HCT116 (cell line): ENCODE data around the gene UBE2N. TPM values are rescaled to one million over a fixed set of nuclear protein-coding genes. Genes with fewer than 3 reads are reported as not detected.

Experiments
- ATAC-seq: fragments of 200-7000 bp; cut with Tn5 transposase; 2 replicates; pipeline ENCODE4 v1.9.1; 2020; ENCODE audit warnings: mild to moderate bottlenecking, moderate library complexity
- BruUV-seq: library from RNA; stranded (reverse); fragments of 400-500 nt; replicated peaks from 2 replicates; lab custom pipeline; 2021; lab: Mats Ljungman, UMichigan
- CTCF ChIA-PET: fragments of 300-600 bp; sonication (Branson Sonifier 250); formaldehyde crosslinking; loops from one replicate; lab custom pipeline; 2021; ENCODE audit warnings: antibody characterized with exemption; lab: Charles Lee
- POLR2A ChIA-PET: fragments of 300-600, 350-600 bp; sonication (Branson Sonifier 250); formaldehyde crosslinking; loops from one replicate; lab custom pipeline; 2021; ENCODE audit warnings: antibody characterized with exemption; lab: Charles Lee
- RAD21 ChIA-PET, 2 experiments: fragments of 300-600 bp; sonication (Branson Sonifier 250); formaldehyde crosslinking; loops; one replicate each; lab custom pipeline; 2023; ENCODE audit warnings: low total read pairs in 2 of 2; ENCODE audit not compliant: uncharacterized antibody in 2 of 2, unreplicated experiment in 2 of 2, low non-redundant PET in 1 of 2; lab: Charles Lee
- DNase-seq: peaks from one replicate; pipeline ENCODE4 v3.0.0-alpha.2; 2010; ENCODE audit warnings: low read depth, low spot score
- H2AFZ ChIP-seq: fragments of 200-600 bp; shearing (Covaris generic), sonication (generic); 2 replicates; pipeline ENCODE4 v1.6.1; 2017; ENCODE audit warnings: low read depth, mixed run types, mixed read lengths, antibody characterized with exemption, low read length; ENCODE audit not compliant: poor library complexity, severe bottlenecking
- H3K27ac ChIP-seq: 2 replicates; pipeline ENCODE4 v1.5.1; 2012; ENCODE audit warnings: low read depth, low read length
- H3K27me3 ChIP-seq: fragments of 200-600 bp; sonication (generic); 2 replicates; pipeline ENCODE4 v1.6.1; 2016; ENCODE audit warnings: mixed run types, low read length, mixed read lengths; ENCODE audit not compliant: insufficient read depth
- H3K36me3 ChIP-seq, 2 experiments: fragments of 200-500 bp in 1 of 2; fragments of 200-600 bp in 1 of 2; sonication (Bioruptor generic) in 1 of 2; sonication (generic) in 1 of 2; 2 replicates each; pipeline versions ENCODE4 v1.5.1 to v1.6.1; 2014 to 2016; ENCODE audit warnings: low read length in 2 of 2, inconsistent platforms in 1 of 2, mixed read lengths in 1 of 2, mixed run types in 1 of 2; ENCODE audit not compliant: insufficient read depth in 2 of 2, control insufficient read depth in 1 of 2
- H3K4me1 ChIP-seq, 2 experiments: fragments of 200-600 bp in 1 of 2; sonication (generic) in 1 of 2; 2 replicates each; pipeline versions ENCODE4 v1.5.1 to v1.6.1; 2012 to 2017; ENCODE audit warnings: low read length in 2 of 2, inconsistent platforms in 1 of 2, mild to moderate bottlenecking in 1 of 2, mixed read lengths in 1 of 2, mixed run types in 1 of 2, moderate library complexity in 1 of 2; ENCODE audit not compliant: insufficient read depth in 2 of 2, control insufficient read depth in 1 of 2
- H3K4me2 ChIP-seq: fragments of 200-600 bp; sonication (generic); 2 replicates; pipeline ENCODE4 v1.6.1; 2017; ENCODE audit warnings: mixed run types, low read length, mixed read lengths
- H3K4me3 ChIP-seq, 2 experiments: fragments of 200-600 bp in 1 of 2; sonication (generic) in 1 of 2; replicated peaks in 1 of 2; 2 replicates each; pipeline ENCODE4 v1.5.1; 2011 to 2016; ENCODE audit warnings: low read length in 2 of 2, control low read depth in 1 of 2, low read depth in 1 of 2, mild to moderate bottlenecking in 1 of 2, mixed read lengths in 1 of 2, mixed run types in 1 of 2
- H3K79me2 ChIP-seq: fragments of 200-600 bp; sonication (generic); 2 replicates; pipeline ENCODE4 v1.6.1; 2017; ENCODE audit warnings: mild to moderate bottlenecking, mixed run types, low read length, moderate library complexity, mixed read lengths; ENCODE audit not compliant: insufficient read depth
- H3K9ac ChIP-seq: fragments of 200-600 bp; sonication (generic); 2 replicates; pipeline ENCODE4 v1.6.1; 2016; ENCODE audit warnings: low read length, mixed read lengths
- H3K9me2 ChIP-seq: fragments of 200-600 bp; sonication (generic), shearing (Covaris generic); 2 replicates; pipeline ENCODE4 v1.6.1; 2017; ENCODE audit warnings: mixed run types, mild to moderate bottlenecking, moderate library complexity; ENCODE audit not compliant: insufficient read depth
- H3K9me3 ChIP-seq, 2 experiments: fragments of 200-500 bp in 1 of 2; fragments of 200-600 bp in 1 of 2; sonication (Bioruptor generic) in 1 of 2; sonication (generic) in 1 of 2; 2 replicates each; pipeline ENCODE4 v1.6.1; 2014 to 2017; ENCODE audit warnings: low read length in 2 of 2, mixed read lengths in 2 of 2, inconsistent platforms in 1 of 2, low read depth in 1 of 2, mild to moderate bottlenecking in 1 of 2, mixed run types in 1 of 2, moderate library complexity in 1 of 2; ENCODE audit not compliant: control insufficient read depth in 1 of 2, insufficient read depth in 1 of 2
- H4K20me1 ChIP-seq: fragments of 200-600 bp; sonication (generic), shearing (Covaris generic); 2 replicates; pipeline ENCODE4 v1.6.1; 2017; ENCODE audit warnings: mixed run types, mild to moderate bottlenecking, moderate library complexity; ENCODE audit not compliant: insufficient read depth
- EZH2phosphoT487 ChIP-seq: fragments of 200-600 bp; IDR thresholded peaks from 2 replicates; pipeline ENCODE4 v1.6.1; 2018; ENCODE audit warnings: antibody characterized with exemption, borderline replicate concordance
- SIN3A ChIP-seq: IDR thresholded peaks from 2 replicates; pipeline ENCODE4 v1.6.1; 2012; ENCODE audit warnings: low read depth
- TCF7L2 ChIP-seq: IDR thresholded peaks from 2 replicates; pipeline ENCODE4 v1.7.0; 2011; ENCODE audit warnings: borderline replicate concordance, inconsistent platforms; ENCODE audit not compliant: insufficient read depth, insufficient read length; ENCODE audit errors: extremely low read depth
- YY1 ChIP-seq: IDR thresholded peaks from 2 replicates; pipeline ENCODE4 v1.6.1; 2011; ENCODE audit warnings: low read length, low read depth, moderate library complexity, mild to moderate bottlenecking; ENCODE audit not compliant: insufficient replicate concordance; ENCODE audit errors: extremely low read depth
- intact Hi-C: fragments of 100-400 bp; cut with micrococcal nuclease; formaldehyde crosslinking; loops from 2 replicates; pipeline ENCODE4 v1.10.0; 2022
- total RNA-seq: library from RNA; stranded (reverse); gene quantifications from one replicate; pipeline ENCODE4 v1.2.1, GENCODE V29; 2021; ENCODE audit not compliant: unreplicated experiment
- TF ChIP-seq, protein P1 (sequence below): IDR thresholded peaks from 2 replicates; pipeline ENCODE4 v1.6.1; 2012

UBE2N gene
- total RNA-seq, 1 experiment from 2014 or later, result 140 TPM

GRCh38 chr12:93451423-93452158, 9.8 kb upstream of the UBE2N start:
- Histone ChIP-seq H3K27ac (no peak overlapping the region), H3K4me3 (no peak overlapping the region), H3K9me3 (0 out of 4 replicates have a peak, but pooled peaks cover 0 to 3% of the 10 kb centered on the region in 2 experiments), H3K9me2 (no peaks in the 10 kb centered on the region), H3K27me3 (no peaks in the 10 kb centered on the region), H2AFZ (no peak overlapping the region), H3K36me3 (no peaks in the 10 kb centered on the region), H3K9ac (no peak overlapping the region), H4K20me1 (no peaks in the 10 kb centered on the region), H3K79me2 (no peaks in the 10 kb centered on the region), H3K4me1 (no peaks in the 10 kb centered on the region), H3K4me2 (no peak overlapping the region)
- no TSS peak for BruUV-seq
- no peak for TF ChIP-seq TCF7L2
- TF ChIP-seq, protein P1, sequence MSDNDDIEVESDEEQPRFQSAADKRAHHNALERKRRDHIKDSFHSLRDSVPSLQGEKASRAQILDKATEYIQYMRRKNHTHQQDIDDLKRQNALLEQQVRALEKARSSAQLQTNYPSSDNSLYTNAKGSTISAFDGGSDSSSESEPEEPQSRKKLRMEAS, result no peak
- DNase-seq (no peak), ATAC-seq (no peak)
- ChIA-PET POLR2A (no interaction called here), RAD21 (no interaction called here), CTCF (no interaction called here)
- intact Hi-C loops, result no loop called here

GRCh38 chr12:93449277-93449676, 7.5 kb upstream of the UBE2N start:
- RAD21 ChIA-PET, result no interaction called here
- no peaks in the 10 kb centered on the region for H3K4me1 ChIP-seq
- ATAC-seq, result no peak
- intact Hi-C loops, result no loop called here
- TF ChIP-seq SIN3A, result no peak
- TF ChIP-seq, protein P1, result no peak
- no peak for TF ChIP-seq EZH2phosphoT487
- TF ChIP-seq YY1, result no peak
- TF ChIP-seq, all 23 proteins: peak for 0
- H3K4me2 ChIP-seq, result no peak overlapping the region
- no peak for DNase-seq
- CTCF ChIA-PET, result no interaction called here
- BruUV-seq, result no TSS peak
- POLR2A ChIA-PET, result no interaction called here
- no peaks in the 10 kb centered on the region for H3K79me2 ChIP-seq
- H3K9ac ChIP-seq, result no peak overlapping the region
- 0 out of 4 replicates have a peak, but pooled peaks cover 0 to 3% of the 10 kb centered on the region in 2 experiments for H3K9me3 ChIP-seq
- H4K20me1 ChIP-seq, result no peaks in the 10 kb centered on the region
- no peak overlapping the region for H3K4me3 ChIP-seq
- H3K27me3 ChIP-seq, result no peaks in the 10 kb centered on the region
- no peak overlapping the region for H3K27ac ChIP-seq
- H2AFZ ChIP-seq, result no peak overlapping the region
- H3K36me3 ChIP-seq, result no peaks in the 10 kb centered on the region
- H3K9me2 ChIP-seq, result no peaks in the 10 kb centered on the region
